ENCODE results near the gene PTPRE. TPM values are rescaled to one million over a fixed set of nuclear protein-coding genes. Genes with fewer than 3 reads are reported as not detected.

Gene PTPRE
- total and polyA plus RNA-seq, 9 donors: 2.1 to 15.5 (median 6.9) TPM

GRCh38 chr10:128070161-128070560, 163.3 kb downstream of the PTPRE start:
- no peak for DNase-seq
- intact Hi-C loops (cut with DNase I): loop anchor here in 1 of 4 donors (10.0 kb wide), 1 partner anchor 165 kb away; the partner anchor contains the start of gene PTPRE
- H3K27me3 ChIP-seq: no peaks in the 10 kb centered on the region
- no peak overlapping the region for H3K27ac ChIP-seq
- TF ChIP-seq POLR2A (IDR thresholded peaks at IDR 0.05) (no peak), EP300 (IDR thresholded peaks at IDR 0.05) (no peak)
- TF ChIP-seq, protein P1, sequence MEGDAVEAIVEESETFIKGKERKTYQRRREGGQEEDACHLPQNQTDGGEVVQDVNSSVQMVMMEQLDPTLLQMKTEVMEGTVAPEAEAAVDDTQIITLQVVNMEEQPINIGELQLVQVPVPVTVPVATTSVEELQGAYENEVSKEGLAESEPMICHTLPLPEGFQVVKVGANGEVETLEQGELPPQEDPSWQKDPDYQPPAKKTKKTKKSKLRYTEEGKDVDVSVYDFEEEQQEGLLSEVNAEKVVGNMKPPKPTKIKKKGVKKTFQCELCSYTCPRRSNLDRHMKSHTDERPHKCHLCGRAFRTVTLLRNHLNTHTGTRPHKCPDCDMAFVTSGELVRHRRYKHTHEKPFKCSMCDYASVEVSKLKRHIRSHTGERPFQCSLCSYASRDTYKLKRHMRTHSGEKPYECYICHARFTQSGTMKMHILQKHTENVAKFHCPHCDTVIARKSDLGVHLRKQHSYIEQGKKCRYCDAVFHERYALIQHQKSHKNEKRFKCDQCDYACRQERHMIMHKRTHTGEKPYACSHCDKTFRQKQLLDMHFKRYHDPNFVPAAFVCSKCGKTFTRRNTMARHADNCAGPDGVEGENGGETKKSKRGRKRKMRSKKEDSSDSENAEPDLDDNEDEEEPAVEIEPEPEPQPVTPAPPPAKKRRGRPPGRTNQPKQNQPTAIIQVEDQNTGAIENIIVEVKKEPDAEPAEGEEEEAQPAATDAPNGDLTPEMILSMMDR (IDR thresholded peaks at IDR 0.05): no peak
- H3K36me3 ChIP-seq: no peaks in the 10 kb centered on the region
- H3K9me3 ChIP-seq: no peaks in the 10 kb centered on the region
- 87 to 90% (median 90%) methylated on average over 10 of the region's 10 CpGs for WGBS, 3 donors
- H3K4me3 ChIP-seq: no peak overlapping the region
- H3K4me1 ChIP-seq (ENCODE audit: insufficient read depth): no peaks in the 10 kb centered on the region

- whole genome bisulfite sequencing, 3 donors: 83 to 84% (median 84%) methylated on average over 16 to 17 of the region's 17 CpGs
- Histone ChIP-seq H3K36me3 (no peaks in the 10 kb centered on the region), H3K27ac (no peak overlapping the region), H3K27me3 (no peaks in the 10 kb centered on the region), H3K4me3 (no peak overlapping the region), H3K9me3 (no peaks in the 10 kb centered on the region), H3K4me1 (ENCODE audit: insufficient read depth) (no peaks in the 10 kb centered on the region)
- no peak for DNase-seq
- TF ChIP-seq EP300 (IDR thresholded peaks at IDR 0.05) (no peak), POLR2A (IDR thresholded peaks at IDR 0.05) (no peak)
- TF ChIP-seq, protein P1 (IDR thresholded peaks at IDR 0.05): no peak
- intact Hi-C loops (cut with DNase I): loop anchor here in 1 of 4 donors (10.0 kb wide), 1 partner anchor 166 kb away; the partner anchor contains the start of gene PTPRE
Observed at GRCh38 chr10:128070721-128071416, 164.0 kb downstream of the PTPRE start.

DNA sequence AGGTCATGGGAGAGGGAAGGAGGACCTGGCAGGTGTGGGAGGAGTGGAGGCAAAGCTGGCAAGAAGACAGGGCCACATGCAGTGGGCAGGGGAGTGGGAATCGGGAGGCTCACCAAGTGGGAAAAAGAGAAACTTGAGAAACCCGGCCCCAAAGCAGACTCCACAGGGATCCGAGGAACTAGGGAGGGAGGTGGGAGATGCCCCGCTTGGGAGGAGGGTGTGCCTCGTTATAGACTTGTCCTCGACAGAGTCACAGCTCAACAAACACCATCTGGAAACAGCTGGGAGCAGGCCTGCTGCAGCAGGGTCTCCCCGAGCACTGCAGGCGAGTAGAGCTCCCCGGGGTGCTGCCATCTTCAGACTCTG, 164.5 kb downstream of the PTPRE start:
- TF ChIP-seq, protein P1 (IDR thresholded peaks at IDR 0.05): no peak
- TF ChIP-seq POLR2A (IDR thresholded peaks at IDR 0.05) (no peak), EP300 (IDR thresholded peaks at IDR 0.05) (no peak)
- Histone ChIP-seq H3K27ac (no peak overlapping the region), H3K27me3 (no peaks in the 10 kb centered on the region), H3K9me3 (no peaks in the 10 kb centered on the region), H3K36me3 (no peaks in the 10 kb centered on the region), H3K4me3 (no peak overlapping the region), H3K4me1 (ENCODE audit: insufficient read depth) (no peaks in the 10 kb centered on the region)
- intact Hi-C loops (cut with DNase I): loop anchor here in 1 of 4 donors (10.0 kb wide), 1 partner anchor 167 kb away; the partner anchor contains the start of gene PTPRE
- DNase-seq: no peak
- WGBS, 3 donors: 26 to 45% (median 39%) methylated on average over 9 of the region's 9 CpGs

GRCh38 chr10:128072046-128072445, 165.1 kb downstream of the PTPRE start:
- no peak overlapping the region for H3K4me3 ChIP-seq
- no peak overlapping the region for H3K27ac ChIP-seq
- no peaks in the 10 kb centered on the region for H3K27me3 ChIP-seq
- H3K9me3 ChIP-seq: no peaks in the 10 kb centered on the region
- no peak for DNase-seq
- 57 to 68% (median 60%) methylated on average over 6 of the region's 6 CpGs for WGBS, 3 donors
- H3K36me3 ChIP-seq: no peaks in the 10 kb centered on the region
- no peaks in the 10 kb centered on the region for H3K4me1 ChIP-seq (ENCODE audit: insufficient read depth)
- intact Hi-C loops (cut with DNase I): loop anchor here in 1 of 4 donors (10.0 kb wide), 1 partner anchor 167 kb away; the partner anchor contains the start of gene PTPRE
- TF ChIP-seq, protein P1 (IDR thresholded peaks at IDR 0.05): no peak
- TF ChIP-seq POLR2A (IDR thresholded peaks at IDR 0.05) (no peak), EP300 (IDR thresholded peaks at IDR 0.05) (no peak)
